Kidney capillary endothelial cell (primary cell): Measurements from ENCODE around the gene CASZ1.

Experiments used
- DNase-seq: peaks from one replicate; pipeline ENCODE4 v3.0.0-alpha.2; 2018; ENCODE audit warnings: low spot score

The CASZ1 gene

GRCh38 chr1:10727751-10728232 is 68.7 kb downstream of the CASZ1 start:
- no peak for DNase-seq

GRCh38 chr1:10726355-10726754 is 70.1 kb downstream of the CASZ1 start:
- no peak for DNase-seq

GRCh38 chr1:10724948-10725847 is 71.2 kb downstream of the CASZ1 start:
- DNase-seq = no peak

GRCh38 chr1:10724511-10724910 is 71.9 kb downstream of the CASZ1 start:
- DNase-seq = no peak

GRCh38 chr1:10724052-10724494 is 72.4 kb downstream of the CASZ1 start:
- DNase-seq = no peak

- DNase-seq = no peak
Measured at GRCh38 chr1:10723317-10723716, 73.1 kb downstream of the CASZ1 start.

- no peak for DNase-seq
Measured at GRCh38 chr1:10722803-10723202, 73.6 kb downstream of the CASZ1 start.

- no peak for DNase-seq
Measured at GRCh38 chr1:10721381-10722321, 74.8 kb downstream of the CASZ1 start.

- no peak for DNase-seq
Measured at GRCh38 chr1:10720635-10721034, 75.8 kb downstream of the CASZ1 start.

GRCh38 chr1:10718083-10718415 is 78.4 kb downstream of the CASZ1 start:
- DNase-seq = no peak

- DNase-seq = no peak
Measured at GRCh38 chr1:10717296-10718082, 79.0 kb downstream of the CASZ1 start.

GRCh38 chr1:10716840-10717239 is 79.6 kb downstream of the CASZ1 start:
- no peak for DNase-seq

GRCh38 chr1:10714337-10715114 is 81.9 kb downstream of the CASZ1 start:
- DNase-seq = no peak

GRCh38 chr1:10713614-10714013 is 82.8 kb downstream of the CASZ1 start:
- DNase-seq = no peak

GRCh38 chr1:10712568-10713362 is 83.7 kb downstream of the CASZ1 start:
- no peak for DNase-seq

- no peak for DNase-seq
Measured at GRCh38 chr1:10710489-10710888, 86.0 kb downstream of the CASZ1 start.

GRCh38 chr1:10709646-10710045 is 86.8 kb downstream of the CASZ1 start:
- DNase-seq = no peak

- no peak for DNase-seq
Measured at GRCh38 chr1:10709165-10709564, 87.3 kb downstream of the CASZ1 start.

- no peak for DNase-seq
Measured at GRCh38 chr1:10708757-10709156, 87.7 kb downstream of the CASZ1 start.

- DNase-seq = no peak
Measured at GRCh38 chr1:10707208-10707607, 89.2 kb downstream of the CASZ1 start.
